K562 (cell line): ENCODE data around the gene IGF2BP3. TPM values are rescaled to one million over a fixed set of nuclear protein-coding genes. Genes with fewer than 3 reads are reported as not detected.

Source experiments
- ATAC-seq: fragments of 200-7000 bp; cut with Tn5 transposase; 3 replicates; pipeline ENCODE4 v1.9.1; 2020; ENCODE audit warnings: moderate library complexity
- BruUV-seq: library from RNA; stranded (reverse); fragments of 400-500 nt; replicated peaks from 2 replicates; lab custom pipeline; 2021; lab: Mats Ljungman, UMichigan
- CTCF ChIA-PET: fragments of 300-600 bp; formaldehyde crosslinking; extraction: SDS; loops from one replicate; lab custom pipeline; 2021; ENCODE audit warnings: low intra/inter-chr PET ratio; lab: Yijun Ruan, JAX
- POLR2A ChIA-PET: fragments of 300-600, 350-650 bp; sonication (Branson Sonifier 250); formaldehyde crosslinking; extraction: SDS; loops from one replicate; lab custom pipeline; 2021; ENCODE audit warnings: antibody characterized with exemption, inconsistent platforms; lab: Yijun Ruan, JAX
- DNase-seq, 4 experiments: peaks; one replicate each; pipeline versions ENCODE4 v3.0.0 to v3.0.0-alpha.2; 2011 to 2018; ENCODE audit warnings: low spot score in 3 of 4, mixed read lengths in 3 of 4; ENCODE audit errors: extremely low read depth in 1 of 4
- FAIRE-seq: peaks from 2 replicates; lab custom pipeline; 2011; peaks lifted over from hg19 to GRCh38; lab: Jason Lieb, UNC
- H2AFZ ChIP-seq: 2 replicates; pipeline ENCODE4 v1.6.0; 2011; ENCODE audit warnings: low read depth, low read length, control low read depth, inconsistent platforms
- H3K27ac ChIP-seq: fragments of 200-600 bp; 3 replicates; pipeline ENCODE4 v1.8.0; 2011; ENCODE audit warnings: low read depth, mild to moderate bottlenecking, control low read depth, inconsistent platforms, low read length, moderate library complexity, mixed read lengths; ENCODE audit errors: extremely low read depth
- H3K27me3 ChIP-seq, 2 experiments: fragments of 300-600 bp in 1 of 2; 2 replicates in 1 of 2; 3 replicates in 1 of 2; pipeline versions ENCODE4 v1.6.0 to v1.8.0; 2011; ENCODE audit warnings: inconsistent platforms in 2 of 2, low read length in 2 of 2, mild to moderate bottlenecking in 1 of 2, mixed read lengths in 1 of 2, moderate library complexity in 1 of 2; ENCODE audit not compliant: control insufficient read depth in 2 of 2, insufficient read depth in 2 of 2
- H3K36me3 ChIP-seq: fragments of 300-600 bp; 3 replicates; pipeline ENCODE4 v1.8.0; 2011; ENCODE audit warnings: mild to moderate bottlenecking, low read length, inconsistent platforms; ENCODE audit not compliant: control insufficient read depth, insufficient read depth
- H3K4me1 ChIP-seq, 2 experiments: fragments of 200-600 bp in 1 of 2; replicated peaks in 1 of 2; 2 replicates in 1 of 2; 3 replicates in 1 of 2; pipeline versions ENCODE4 v1.5.1 to v1.8.0; 2011; ENCODE audit warnings: inconsistent platforms in 2 of 2, low read length in 2 of 2, mild to moderate bottlenecking in 1 of 2, mixed read lengths in 1 of 2, moderate library complexity in 1 of 2; ENCODE audit not compliant: control insufficient read depth in 2 of 2, insufficient read depth in 2 of 2
- H3K4me2 ChIP-seq: 2 replicates; pipeline ENCODE4 v1.6.1; 2011; ENCODE audit warnings: low read length, control low read depth, inconsistent platforms, mixed read lengths; ENCODE audit not compliant: insufficient read depth
- H3K4me3 ChIP-seq: fragments of 200-600 bp; sonication (generic), shearing (Covaris generic); 2 replicates; pipeline ENCODE4 v1.5.1; 2016; ENCODE audit warnings: control low read depth, inconsistent platforms
- H3K79me2 ChIP-seq: fragments of 200-600 bp; 3 replicates; pipeline ENCODE4 v1.8.0; 2011; ENCODE audit warnings: low read length, inconsistent platforms; ENCODE audit not compliant: control insufficient read depth, insufficient read depth
- H3K9ac ChIP-seq, 2 experiments: 2 replicates each; pipeline versions ENCODE4 v1.6.0 to v1.6.1; 2011; ENCODE audit warnings: low read depth in 2 of 2, low read length in 2 of 2, control low read depth in 1 of 2, inconsistent platforms in 1 of 2, mild to moderate bottlenecking in 1 of 2, mixed read lengths in 1 of 2; ENCODE audit not compliant: insufficient read depth in 1 of 2
- H3K9me1 ChIP-seq: one replicate; pipeline ENCODE4 v1.6.0; 2011; ENCODE audit warnings: inconsistent platforms, mild to moderate bottlenecking, low read length, moderate library complexity; ENCODE audit not compliant: control insufficient read depth, insufficient read depth
- H3K9me3 ChIP-seq: replicated peaks from 2 replicates; pipeline ENCODE4 v1.5.1; 2011; ENCODE audit warnings: low read depth, low read length, inconsistent platforms; ENCODE audit not compliant: control insufficient read depth, insufficient read depth
- H4K20me1 ChIP-seq: replicated peaks from 2 replicates; pipeline ENCODE4 v1.6.1; 2011; ENCODE audit warnings: low read length, inconsistent platforms, mixed read lengths; ENCODE audit not compliant: control insufficient read depth, insufficient read depth
- EGR1 ChIP-seq: fragments of 450-650 bp; conservative IDR thresholded peaks from 2 replicates; pipeline ENCODE4 v1.6.1; 2017; ENCODE audit warnings: mild to moderate bottlenecking
- NBN ChIP-seq: fragments of 450-650 bp; IDR thresholded peaks from 2 replicates; pipeline ENCODE4 v1.6.1; 2016; ENCODE audit warnings: low read depth, mild to moderate bottlenecking
- NCOA2 ChIP-seq, 2 experiments: fragments of 450-650 bp; IDR thresholded peaks; 2 replicates each; pipeline ENCODE4 v1.6.1; 2018; ENCODE audit warnings: mild to moderate bottlenecking in 2 of 2, moderate library complexity in 1 of 2; ENCODE audit not compliant: partially characterized antibody in 2 of 2
- NCOA6 ChIP-seq: fragments of 450-650 bp; IDR thresholded peaks from 2 replicates; pipeline ENCODE4 v1.6.1; 2017; ENCODE audit warnings: mild to moderate bottlenecking
- NFIX ChIP-seq: fragments of 250-450 bp; sonication (Bioruptor Pico); IDR thresholded peaks from 2 replicates; pipeline ENCODE4 v1.4.0; 2020; ENCODE audit warnings: low read depth, mild to moderate bottlenecking, moderate library complexity
- NR4A1 ChIP-seq, 2 experiments: fragments of 250-450 bp in 1 of 2; fragments of 450-650 bp in 1 of 2; sonication (Bioruptor Pico) in 1 of 2; IDR thresholded peaks; 2 replicates each; pipeline versions ENCODE4 v1.4.0 to v1.6.1; 2016 to 2020; ENCODE audit warnings: mild to moderate bottlenecking in 2 of 2, missing compliant biosample characterization in 1 of 2, missing genetic modification characterization in 1 of 2, moderate library complexity in 1 of 2
- SREBF2 ChIP-seq: sonication (generic); formaldehyde crosslinking; IDR thresholded peaks from 2 replicates; pipeline ENCODE4 v1.4.0; 2020; ENCODE audit warnings: mild to moderate bottlenecking, missing genetic modification reagents
- TARDBP ChIP-seq: fragments of 450-650 bp; IDR thresholded peaks from 2 replicates; pipeline ENCODE4 v1.6.1; 2016
- TRIM24 ChIP-seq, 2 experiments: fragments of 450-650 bp; IDR thresholded peaks; 2 replicates each; pipeline ENCODE4 v1.6.1; 2016
- ZBTB26 ChIP-seq: fragments of 450-650 bp; formaldehyde crosslinking; IDR thresholded peaks from 2 replicates; pipeline ENCODE4 v1.4.0; 2022; ENCODE audit warnings: missing genetic modification characterization
- ZNF280A ChIP-seq: fragments of 450-650 bp; IDR thresholded peaks from 2 replicates; pipeline ENCODE4 v1.6.1; 2018; ENCODE audit warnings: mild to moderate bottlenecking, low read depth; ENCODE audit not compliant: partially characterized antibody
- WGBS: fragments of 100-300 bp; shearing (Covaris generic); methylation state at CpG from one replicate; pipeline ENCODE4 v1.1.6; 2016; ENCODE audit warnings: low coverage, mixed read lengths; ENCODE audit not compliant: insufficient coverage; ENCODE audit errors: missing lambda C conversion rate; 5-methylcytosine and 5-hydroxymethylcytosine counted together
- in situ Hi-C: fragments of 300-500 bp; cut with MboI; formaldehyde crosslinking; loops from 4 replicates; pipeline ENCODE4 v1.15.0; 2018; ENCODE audit warnings: inconsistent platforms, mixed read lengths
- intact Hi-C: fragments of 100-400 bp; cut with micrococcal nuclease; formaldehyde crosslinking; loops from 2 replicates; pipeline ENCODE4 v1.14.2; 2022
- polyA plus RNA-seq, 8 experiments: library from polyadenylated mRNA; depleted of rRNA in 4 of 8; stranded (reverse) in 5 of 8; unstranded in 3 of 8; fragments of >200 nt; fragmentation: Nextera tagmentation in 2 of 8; fragmentation: Illumina TruSeq in 1 of 8; extraction: Ambion mirVana in 2 of 8; extraction: Trizol in 1 of 8; gene quantifications; 2 replicates each; pipeline versions ENCODE4 v1.2.1 to v1.2.3, GENCODE V29; 2011 to 2014; ENCODE audit warnings: inconsistent platforms in 1 of 8, missing spikeins in 1 of 8
- total RNA-seq, 7 experiments: library from RNA; depleted of rRNA in 6 of 7; stranded (reverse); fragments of >200 nt in 6 of 7; fragmentation: Illumina TruSeq in 2 of 7; extraction: Trizol in 2 of 7; gene quantifications; 2 replicates each; pipeline versions ENCODE4 v1.2.1 to v1.2.3, GENCODE V29; 2011 to 2021; ENCODE audit warnings: low replicate concordance in 1 of 7
- TF ChIP-seq, protein P1 (sequence below), 2 experiments: fragments of 150-350 bp in 1 of 2; IDR thresholded peaks; 2 replicates each; pipeline ENCODE4 v1.6.1; 2012 to 2016; ENCODE audit warnings: low read depth in 2 of 2, low read length in 2 of 2, mild to moderate bottlenecking in 1 of 2, moderate library complexity in 1 of 2
- TF ChIP-seq, protein P2 (sequence below): sonication (generic); formaldehyde crosslinking; IDR thresholded peaks from 2 replicates; pipeline ENCODE4 v1.8.0; 2023; ENCODE audit warnings: mild to moderate bottlenecking, missing genetic modification reagents

Gene IGF2BP3
- total and polyA plus RNA-seq, 9 of the 15 experiments (the other 6 are each of a cell fraction or from before 2014, with no cell fraction given): 8.4 to 88.1 (median 61.2) TPM

DNA sequence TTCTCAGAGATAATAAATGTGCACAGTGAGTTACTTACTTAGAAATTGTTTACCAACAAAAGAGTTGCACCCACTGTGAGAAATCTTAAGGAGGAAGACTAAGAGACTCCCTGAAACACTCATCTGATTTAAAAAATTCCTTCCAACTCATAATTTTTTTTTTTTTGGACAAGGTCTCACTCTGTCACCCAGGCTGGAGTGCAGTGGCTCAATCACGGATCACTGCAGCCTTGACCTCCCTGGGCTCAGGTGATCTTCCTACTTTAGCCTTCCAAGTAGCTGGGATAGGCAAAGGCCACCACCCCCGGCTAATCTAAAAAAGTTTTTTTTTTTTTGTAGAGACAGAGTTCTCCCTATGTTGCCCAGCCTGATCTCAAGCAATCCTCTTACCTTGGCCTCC, 135.2 kb downstream of the IGF2BP3 start:
- no peaks in the 10 kb centered on the region for H3K4me1 ChIP-seq
- no peaks in the 10 kb centered on the region for H3K9me3 ChIP-seq
- POLR2A ChIA-PET: interaction anchor here (0.7 to 0.8 kb wide), 2 partner anchors 31 to 121 kb away, joined by 3 to 4 read pairs; no protein-coding TSS in a partner anchor
- no peak for DNase-seq
- H2AFZ ChIP-seq: no peak overlapping the region
- H3K79me2 ChIP-seq: no peaks in the 10 kb centered on the region
- in situ Hi-C loops: no loop called here
- no peak overlapping the region for H3K27ac ChIP-seq
- 68% methylated on average over 2 of the region's 2 CpGs for WGBS
- BruUV-seq: no TSS peak
- H4K20me1 ChIP-seq: no peaks in the 10 kb centered on the region
- peaks cover 88% of the 10 kb centered on the region for H3K36me3 ChIP-seq
- FAIRE-seq: no peak
- H3K4me2 ChIP-seq: no peak overlapping the region
- intact Hi-C loops: no loop called here
- CTCF ChIA-PET: no interaction called here
- H3K27me3 ChIP-seq: no peaks in the 10 kb centered on the region
- no peak overlapping the region for H3K4me3 ChIP-seq
- no peaks in the 10 kb centered on the region for H3K9me1 ChIP-seq
- no peak overlapping the region for H3K9ac ChIP-seq
- ATAC-seq: no peak
- TF ChIP-seq NBN (no peak), EGR1 (no peak), TRIM24 (IDR thresholded peaks at IDR 0.05) (no peak), SREBF2 (CRISPR knock-in tag) (no peak), NR4A1 (CRISPR knock-in tag; IDR thresholded peaks at IDR 0.05) (no peak), NR4A1 (tag; IDR thresholded peaks at IDR 0.05) (no peak), ZBTB26 (CRISPR knock-in tag) (no peak), NCOA6 (no peak), NFIX (CRISPR knock-in tag) (no peak), NCOA2 (IDR thresholded peaks at IDR 0.05; ENCODE audit: partially characterized antibody in 2 of 2) (no peak), TARDBP (no peak), ZNF280A (no peak)
- TF ChIP-seq, protein P1, sequence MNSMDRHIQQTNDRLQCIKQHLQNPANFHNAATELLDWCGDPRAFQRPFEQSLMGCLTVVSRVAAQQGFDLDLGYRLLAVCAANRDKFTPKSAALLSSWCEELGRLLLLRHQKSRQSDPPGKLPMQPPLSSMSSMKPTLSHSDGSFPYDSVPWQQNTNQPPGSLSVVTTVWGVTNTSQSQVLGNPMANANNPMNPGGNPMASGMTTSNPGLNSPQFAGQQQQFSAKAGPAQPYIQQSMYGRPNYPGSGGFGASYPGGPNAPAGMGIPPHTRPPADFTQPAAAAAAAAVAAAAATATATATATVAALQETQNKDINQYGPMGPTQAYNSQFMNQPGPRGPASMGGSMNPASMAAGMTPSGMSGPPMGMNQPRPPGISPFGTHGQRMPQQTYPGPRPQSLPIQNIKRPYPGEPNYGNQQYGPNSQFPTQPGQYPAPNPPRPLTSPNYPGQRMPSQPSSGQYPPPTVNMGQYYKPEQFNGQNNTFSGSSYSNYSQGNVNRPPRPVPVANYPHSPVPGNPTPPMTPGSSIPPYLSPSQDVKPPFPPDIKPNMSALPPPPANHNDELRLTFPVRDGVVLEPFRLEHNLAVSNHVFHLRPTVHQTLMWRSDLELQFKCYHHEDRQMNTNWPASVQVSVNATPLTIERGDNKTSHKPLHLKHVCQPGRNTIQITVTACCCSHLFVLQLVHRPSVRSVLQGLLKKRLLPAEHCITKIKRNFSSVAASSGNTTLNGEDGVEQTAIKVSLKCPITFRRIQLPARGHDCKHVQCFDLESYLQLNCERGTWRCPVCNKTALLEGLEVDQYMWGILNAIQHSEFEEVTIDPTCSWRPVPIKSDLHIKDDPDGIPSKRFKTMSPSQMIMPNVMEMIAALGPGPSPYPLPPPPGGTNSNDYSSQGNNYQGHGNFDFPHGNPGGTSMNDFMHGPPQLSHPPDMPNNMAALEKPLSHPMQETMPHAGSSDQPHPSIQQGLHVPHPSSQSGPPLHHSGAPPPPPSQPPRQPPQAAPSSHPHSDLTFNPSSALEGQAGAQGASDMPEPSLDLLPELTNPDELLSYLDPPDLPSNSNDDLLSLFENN (IDR thresholded peaks at IDR 0.05; ENCODE audit: low read depth in 2 of 2, low read length in 2 of 2): no peak
- TF ChIP-seq, protein P2, sequence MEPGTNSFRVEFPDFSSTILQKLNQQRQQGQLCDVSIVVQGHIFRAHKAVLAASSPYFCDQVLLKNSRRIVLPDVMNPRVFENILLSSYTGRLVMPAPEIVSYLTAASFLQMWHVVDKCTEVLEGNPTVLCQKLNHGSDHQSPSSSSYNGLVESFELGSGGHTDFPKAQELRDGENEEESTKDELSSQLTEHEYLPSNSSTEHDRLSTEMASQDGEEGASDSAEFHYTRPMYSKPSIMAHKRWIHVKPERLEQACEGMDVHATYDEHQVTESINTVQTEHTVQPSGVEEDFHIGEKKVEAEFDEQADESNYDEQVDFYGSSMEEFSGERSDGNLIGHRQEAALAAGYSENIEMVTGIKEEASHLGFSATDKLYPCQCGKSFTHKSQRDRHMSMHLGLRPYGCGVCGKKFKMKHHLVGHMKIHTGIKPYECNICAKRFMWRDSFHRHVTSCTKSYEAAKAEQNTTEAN (CRISPR knock-in tag): no peak
